Left hindlimb (tissue), 1 donor: Measurements from ENCODE around the gene SDHAF1.

Source experiments
- DNase-seq: peaks from one replicate; pipeline ENCODE4 v3.0.0-alpha.2; 2018

Gene SDHAF1

GRCh38 chr19:35987571-35987896, 7.5 kb upstream of the SDHAF1 start:
- DNase-seq: no peak

GRCh38 chr19:35988824-35989223, 6.2 kb upstream of the SDHAF1 start:
- no peak for DNase-seq

GRCh38 chr19:35990156-35990555, 4.8 kb upstream of the SDHAF1 start:
- DNase-seq: peak; percentile 6

- DNase-seq: peak; percentile 32
Observed at GRCh38 chr19:35990771-35991730, 3.9 kb upstream of the SDHAF1 start.

- peak; percentile 27 for DNase-seq
Observed at GRCh38 chr19:35991731-35992450, 3.1 kb upstream of the SDHAF1 start.

GRCh38 chr19:35992907-35993765, 1.9 kb upstream of the SDHAF1 start:
- peak; percentile 8 for DNase-seq

- peak; percentile 53 for DNase-seq
Observed at GRCh38 chr19:35993923-35994598, 927 bp upstream of the SDHAF1 start.

GRCh38 chr19:35996777-35997176, 1.8 kb downstream of the SDHAF1 start:
- no peak for DNase-seq

GRCh38 chr19:36001605-36002004, 6.6 kb downstream of the SDHAF1 start:
- no peak for DNase-seq

- no peak for DNase-seq
Observed at GRCh38 chr19:36003284-36003683, 8.3 kb downstream of the SDHAF1 start.

- no peak for DNase-seq
Observed at GRCh38 chr19:36006955-36007354, 12.0 kb downstream of the SDHAF1 start.

- no peak for DNase-seq
Observed at GRCh38 chr19:36008336-36008978, 13.5 kb downstream of the SDHAF1 start, which contains the start of gene SYNE4. TSS of gene SYNE4 (minus strand) at chr19:36008813. CDS start at chr19:36008681, 132 bp downstream.

GRCh38 chr19:36009220-36009619, 14.2 kb downstream of the SDHAF1 start:
- DNase-seq: peak; percentile 68

- no peak for DNase-seq
Observed at GRCh38 chr19:36009633-36010379, 14.8 kb downstream of the SDHAF1 start.

- DNase-seq: no peak
Observed at GRCh38 chr19:36010402-36010801, 15.4 kb downstream of the SDHAF1 start.

- DNase-seq: no peak
Observed at GRCh38 chr19:36013280-36014011, 18.5 kb downstream of the SDHAF1 start.

GRCh38 chr19:36014012-36014924, 19.3 kb downstream of the SDHAF1 start, which contains the start of gene ALKBH6:
TSS of gene ALKBH6 (minus strand) at chr19:36014213. CDS start at chr19:36013397, 816 bp downstream.
- DNase-seq: peak; percentile 99

GRCh38 chr19:36019061-36019670, 24.2 kb downstream of the SDHAF1 start:
- no peak for DNase-seq

GRCh38 chr19:36023432-36023831, 28.4 kb downstream of the SDHAF1 start:
- DNase-seq: peak; percentile 13
